Myocyte (in vitro differentiated cells): ENCODE measurements around the gene LHX3. TPM values are rescaled to one million over a fixed set of nuclear protein-coding genes. Genes with fewer than 3 reads are reported as not detected.

ENCODE experiments used
- DNase-seq: peaks from one replicate; pipeline ENCODE4 v3.0.0-alpha.2; 2012; ENCODE audit warnings: low read depth
- total RNA-seq: library from RNA; depleted of rRNA; stranded (reverse); fragments of >200 nt; gene quantifications from 2 replicates; pipeline ENCODE4 v1.2.3, GENCODE V29; 2014

The LHX3 gene
- total RNA-seq, 1 donor from 2014 or later: not detected

GRCh38 chr9:136228107-136228875, 23.4 kb upstream of the LHX3 start:
- DNase-seq: no peak

GRCh38 chr9:136226680-136227407, 21.9 kb upstream of the LHX3 start:
- no peak for DNase-seq

DNA sequence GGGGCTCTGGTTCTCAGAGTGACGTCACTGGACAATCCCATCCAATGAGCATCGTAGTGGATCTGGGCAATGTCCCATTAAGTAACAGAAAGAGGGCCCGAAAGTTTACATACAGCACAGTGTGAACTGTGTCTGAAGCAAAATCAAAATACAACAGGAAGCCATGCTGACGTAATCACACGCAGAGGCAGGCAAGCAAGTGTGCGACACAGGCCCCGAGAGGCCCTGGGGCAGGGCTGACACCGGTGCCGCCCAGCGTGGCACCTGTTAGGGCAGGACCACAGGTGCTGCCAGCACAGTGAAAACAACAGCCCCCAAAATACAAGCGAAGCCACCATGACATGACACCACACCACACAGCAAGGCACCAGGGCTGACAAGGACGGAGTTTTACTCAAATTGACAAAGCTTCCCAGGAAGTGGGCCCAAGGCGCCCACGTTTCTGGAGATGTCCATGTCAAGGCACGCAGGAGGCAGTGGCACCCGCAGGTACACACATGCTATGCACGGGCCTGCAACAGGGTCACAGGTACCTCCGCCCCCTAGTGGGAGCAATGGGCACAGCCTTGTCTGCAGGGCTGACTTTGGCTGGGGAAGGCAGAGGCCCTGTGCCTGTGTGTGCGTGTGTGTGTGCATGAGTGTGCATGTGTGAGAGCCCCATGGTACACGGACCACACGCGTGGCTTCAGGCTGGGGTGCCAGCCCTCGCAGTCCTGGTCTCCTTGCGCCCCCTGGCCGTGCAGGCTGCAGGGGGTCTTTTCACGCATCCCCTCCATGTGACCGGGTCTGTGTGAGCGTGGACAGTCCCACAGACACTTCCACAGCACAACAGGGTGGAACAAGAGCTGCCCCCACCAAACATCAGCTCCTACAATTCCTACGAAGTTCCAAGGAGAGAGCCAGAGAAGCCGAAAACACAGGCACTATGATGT, 21.1 kb upstream of the LHX3 start:
- no peak for DNase-seq

DNA sequence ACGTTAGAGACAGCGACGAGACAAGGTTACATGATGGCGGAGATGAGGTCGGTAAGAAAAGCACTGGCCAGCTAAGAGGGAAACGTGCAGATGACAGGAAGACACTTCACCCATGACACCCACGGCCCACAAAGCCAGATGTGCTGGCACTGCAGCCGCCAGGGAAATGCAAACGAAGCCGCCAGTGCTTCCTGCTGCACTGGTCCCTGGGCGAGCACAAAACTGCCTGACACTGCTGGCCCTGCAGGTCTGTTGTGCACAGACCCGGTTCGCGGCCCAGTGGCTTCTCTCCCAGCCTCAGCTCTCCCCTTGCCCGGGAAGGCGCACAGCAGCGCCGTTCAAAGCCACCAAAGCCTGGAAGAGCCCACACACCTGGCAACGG, 20.4 kb upstream of the LHX3 start:
- DNase-seq: no peak

- DNase-seq: no peak
Observed at GRCh38 chr9:136223871-136224640, 19.1 kb upstream of the LHX3 start.

DNA sequence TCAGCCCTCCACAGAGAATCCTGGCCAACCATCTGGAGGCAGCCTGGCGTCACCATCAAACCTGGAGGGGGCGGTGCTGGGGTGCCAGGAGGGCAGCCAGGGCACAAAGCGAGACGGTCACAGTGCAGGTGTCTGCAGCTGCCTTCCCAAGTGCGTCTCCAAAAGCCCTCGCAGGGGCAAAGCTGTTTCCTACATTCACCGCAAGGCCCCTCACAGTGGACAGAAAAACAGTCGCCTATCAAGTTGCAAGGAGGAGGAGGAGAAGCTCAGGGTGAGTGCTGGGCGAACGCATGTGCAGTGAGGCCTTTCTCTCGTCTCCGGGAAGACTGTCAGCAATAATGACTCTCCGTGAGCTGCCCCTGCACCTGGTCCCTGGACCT, 18.0 kb upstream of the LHX3 start:
- DNase-seq: no peak

- no peak for DNase-seq
Observed at GRCh38 chr9:136222166-136222905, 17.4 kb upstream of the LHX3 start.

DNA sequence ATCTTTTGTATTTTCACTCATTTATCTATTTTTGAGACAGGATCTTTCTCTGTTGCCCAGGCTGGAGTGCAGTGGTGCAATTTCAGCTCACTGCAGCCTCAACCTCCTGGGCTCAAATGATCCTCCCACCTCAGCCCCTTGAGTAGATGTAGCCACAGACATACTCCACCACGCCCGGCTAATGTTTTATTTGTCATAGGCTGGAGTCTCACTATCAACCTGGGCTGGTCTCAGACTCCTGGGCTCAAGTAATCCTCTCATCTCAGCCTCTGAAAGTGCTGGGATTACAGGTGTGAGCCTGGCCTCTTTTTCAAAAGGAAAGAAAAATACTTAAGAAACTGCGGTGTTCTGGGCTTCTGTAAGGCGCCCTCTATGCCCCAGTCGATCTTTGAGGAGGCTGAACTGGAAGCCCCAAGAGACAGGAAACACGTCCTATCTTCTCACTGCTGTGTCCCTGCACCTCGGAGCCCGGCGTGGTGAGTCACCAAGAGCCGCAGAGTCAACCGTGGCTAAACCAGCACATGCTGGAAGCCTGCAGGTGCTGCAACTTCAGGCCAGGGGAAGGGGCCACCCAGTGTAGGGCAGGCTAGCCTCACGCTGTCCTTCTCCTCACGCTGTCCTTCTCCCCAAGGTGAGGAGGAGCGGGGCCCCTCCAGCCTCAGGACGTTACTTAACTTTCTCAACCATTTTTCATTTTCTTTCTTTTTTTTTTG, 15.2 kb upstream of the LHX3 start:
- DNase-seq: peak; percentile 34

DNA sequence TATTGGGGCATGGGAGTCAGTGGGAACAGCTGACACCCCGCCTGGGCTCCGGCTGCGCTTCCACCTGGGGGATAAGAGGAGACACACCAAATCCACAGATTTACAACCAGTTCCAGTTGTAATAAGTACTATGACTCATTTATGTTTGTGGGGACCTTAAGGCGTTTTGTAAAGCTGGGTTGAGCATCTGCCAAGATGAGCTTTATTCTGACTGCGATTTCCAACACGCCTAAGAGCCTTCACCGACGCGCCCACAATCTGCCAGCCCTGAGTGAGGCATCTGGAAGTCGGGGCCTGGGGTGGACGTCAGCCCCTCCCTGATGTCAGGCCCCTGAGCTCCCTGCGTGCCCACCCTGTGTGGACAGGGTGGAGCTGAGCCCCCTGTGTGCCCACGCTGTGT, 14.3 kb upstream of the LHX3 start:
- no peak for DNase-seq

GRCh38 chr9:136218673-136219072, 13.7 kb upstream of the LHX3 start:
- no peak for DNase-seq

DNA sequence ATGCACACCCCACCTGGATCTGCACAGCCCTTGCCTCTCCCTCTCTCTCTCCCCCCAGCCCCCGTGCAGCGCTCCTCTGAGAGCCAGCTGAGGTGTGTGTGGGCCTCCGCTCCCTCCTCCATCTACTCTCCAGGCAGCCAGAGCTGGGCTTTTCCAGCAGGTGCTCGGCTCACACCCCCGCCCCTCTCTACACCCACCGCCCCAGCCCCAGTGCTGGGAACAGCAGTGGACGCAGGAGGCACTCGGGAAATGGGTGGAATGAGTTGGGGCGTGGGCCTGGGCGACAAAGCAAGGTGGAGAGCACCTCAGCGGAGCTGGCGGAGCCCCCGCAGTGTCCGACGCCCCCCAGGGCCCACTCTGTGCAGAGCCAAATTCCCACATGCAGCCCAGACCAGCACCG, 13.3 kb upstream of the LHX3 start:
- DNase-seq: no peak

GRCh38 chr9:136216541-136217244, 11.8 kb upstream of the LHX3 start:
- DNase-seq: no peak

- no peak for DNase-seq
Observed at GRCh38 chr9:136213733-136214132, 8.8 kb upstream of the LHX3 start.

GRCh38 chr9:136212345-136212950, 7.5 kb upstream of the LHX3 start:
- no peak for DNase-seq

GRCh38 chr9:136211441-136212344, 6.8 kb upstream of the LHX3 start:
- peak; percentile 48 for DNase-seq

- no peak for DNase-seq
Observed at GRCh38 chr9:136211006-136211405, 6.1 kb upstream of the LHX3 start.

DNA sequence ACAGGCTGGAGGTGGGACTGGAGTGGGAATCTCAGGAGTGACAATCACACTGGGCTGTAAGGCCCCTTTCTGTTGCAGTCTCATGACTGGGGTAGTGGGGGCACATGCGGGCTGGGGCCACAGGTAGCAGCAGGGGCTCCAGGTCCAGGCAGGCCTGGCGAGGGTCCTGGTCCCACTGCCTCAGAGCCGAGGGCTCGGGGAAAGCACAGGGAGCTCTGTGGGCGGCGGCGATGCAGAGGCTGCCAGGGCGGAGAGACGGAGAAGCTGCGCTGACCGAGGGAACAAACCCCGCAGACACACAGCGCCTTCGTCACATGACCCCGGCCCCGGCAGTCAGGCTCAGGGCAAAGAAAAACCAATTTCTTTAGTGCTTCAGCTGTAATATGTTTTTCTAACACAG, 5.3 kb upstream of the LHX3 start:
- no peak for DNase-seq

- DNase-seq: no peak
Observed at GRCh38 chr9:136209786-136210185, 4.9 kb upstream of the LHX3 start.
